PC-3 (cell line): Measurements from ENCODE around the gene EDEM1.

ENCODE experiments used
- CTCF ChIP-seq: fragments of 300-600 bp; sonication (generic); conservative IDR thresholded peaks from 2 replicates; pipeline ENCODE4 v1.5.1; 2017; ENCODE audit warnings: antibody characterized with exemption, low read depth, mild to moderate bottlenecking, low read length
- EZH2 ChIP-seq: fragments of 300-600 bp; sonication (generic); IDR thresholded peaks from one replicate; pipeline ENCODE4 v1.6.1; 2017; ENCODE audit warnings: antibody characterized with exemption, mild to moderate bottlenecking, low read length; ENCODE audit not compliant: unreplicated experiment

- TF ChIP-seq EZH2 (no peak), CTCF (no peak)
These were observed 21.8 kb upstream of the EDEM1 start for GRCh38 chr3:5165698-5166097.
